ENCODE results near the gene RPUSD4. TPM values are rescaled to one million over a fixed set of nuclear protein-coding genes. Genes with fewer than 3 reads are reported as not detected.

RPUSD4 gene
- total and polyA plus RNA-seq, 10 of the 15 experiments (the other 5 are each of a cell fraction or from before 2014, with no cell fraction given), result 24.5 to 47.6 (median 31.7) TPM

- in situ Hi-C loops (cut with MboI), result no loop called here
- CTCF ChIA-PET, result interaction anchor here (3.7 kb wide), 1 partner anchor 21 kb away, joined by 9 read pairs; no protein-coding TSS in a partner anchor
- no peak for FAIRE-seq
Measured at GRCh38 chr11:126173257-126173656, 38.2 kb downstream of the RPUSD4 start.

More at GRCh38 chr11:126173257-126173656, 38.2 kb downstream of the RPUSD4 start:
- BruUV-seq (replicated peaks), result no TSS peak
- Histone ChIP-seq H4K20me1 (ENCODE audit: control insufficient read depth, insufficient read depth) (no peaks in the 10 kb centered on the region), H2AFZ (ENCODE audit: control insufficient read depth, low read depth, low read length) (no peak overlapping the region), H3K9ac (ENCODE audit: control insufficient read depth, insufficient read depth, low read length) (no peak overlapping the region), H3K4me2 (ENCODE audit: control insufficient read depth, insufficient read depth) (no peak overlapping the region), H3K36me3 (ENCODE audit: control insufficient read depth in 2 of 2, insufficient read depth in 2 of 2, low read length in 1 of 2) (no peaks in the 10 kb centered on the region), H3K9me3 (replicated peaks; ENCODE audit: control insufficient read depth, insufficient read depth, low read length) (no peaks in the 10 kb centered on the region), H3K27ac (ENCODE audit: control insufficient read depth, insufficient read depth) (no peak overlapping the region), H3K27me3 (replicated peaks in 1 of 2; ENCODE audit: control insufficient read depth in 2 of 2, insufficient read depth in 2 of 2, low read length in 1 of 2) (no peaks in the 10 kb centered on the region), H3K79me2 (ENCODE audit: control insufficient read depth, insufficient read depth, low read length) (no peaks in the 10 kb centered on the region), H3K4me1 (ENCODE audit: control insufficient read depth, insufficient read depth, low read length) (no peaks in the 10 kb centered on the region; the same call in 1 of the 2 replicates), H3K4me3 (no peak overlapping the region)
- RAD21 ChIA-PET (ENCODE audit: unreplicated experiment), result no interaction called here
- intact Hi-C loops (cut with micrococcal nuclease; ENCODE audit: unreplicated experiment), result no loop called here
- 76% methylated on average over 9 of the region's 9 CpGs for WGBS (ENCODE audit: insufficient coverage, insufficient replicate concordance, low lambda C conversion rate, missing lambda C conversion rate)
- POLR2A ChIA-PET, result no interaction called here
- DNase-seq (ENCODE audit: low read depth, low spot score) (no peak), ATAC-seq (peak; percentile 31)
- SMC1A ChIA-PET (ENCODE audit: uncharacterized antibody, unreplicated experiment), result no interaction called here
- no peak for TF ChIP-seq RBBP5 (conservative IDR thresholded peaks at IDR 0.05)
- TF ChIP-seq ATF7 (IDR thresholded peaks at IDR 0.05; ENCODE audit: low read depth), result no peak
- no peak for TF ChIP-seq SREBF2 (IDR thresholded peaks at IDR 0.05; ENCODE audit: low read length)
- 0 out of 2 replicates have a peak, but pooled peaks have one; percentile 11 for TF ChIP-seq BCL11A (IDR thresholded peaks at IDR 0.05; ENCODE audit: low read depth, low read length)
- no peak for TF ChIP-seq SMARCA5 (IDR thresholded peaks at IDR 0.05)
- TF ChIP-seq FOS (IDR thresholded peaks at IDR 0.05; ENCODE audit: borderline replicate concordance, extremely low read depth, insufficient read length), result no peak
- no peak for TF ChIP-seq CBX3 (IDR thresholded peaks at IDR 0.05; ENCODE audit: borderline replicate concordance, low read depth)
- TF ChIP-seq ZZZ3 (IDR thresholded peaks at IDR 0.05; ENCODE audit: control insufficient read depth, insufficient read length, low read depth), result no peak
- TF ChIP-seq MYB (IDR thresholded peaks at IDR 0.05; ENCODE audit: borderline replicate concordance, low read depth, low read length), result no peak
- no peak for TF ChIP-seq YY1 (IDR thresholded peaks at IDR 0.05; ENCODE audit: low read depth, low read length)
- TF ChIP-seq RAD21 (IDR thresholded peaks at IDR 0.05; ENCODE audit: insufficient read depth, low read depth, low read length), result no peak
- TF ChIP-seq TCF12 (IDR thresholded peaks at IDR 0.05; ENCODE audit: low read depth, low read length), result 0 out of 2 replicates have a peak, but pooled peaks have one; percentile 7
- TF ChIP-seq BHLHE40 (IDR thresholded peaks at IDR 0.05; ENCODE audit: borderline replicate concordance in 1 of 2, low read depth in 2 of 2, low read length in 1 of 2), result no peak
- TF ChIP-seq NR2C2 (IDR thresholded peaks at IDR 0.05; ENCODE audit: borderline replicate concordance, control insufficient read depth, insufficient read length, low read depth), result no peak
- no peak for TF ChIP-seq BCLAF1 (IDR thresholded peaks at IDR 0.05)
- 0 out of 2 replicates have a peak, but pooled peaks have one; percentile 17 for TF ChIP-seq IKZF1 (conservative IDR thresholded peaks at IDR 0.05)
- TF ChIP-seq SUPT20H (IDR thresholded peaks at IDR 0.05; ENCODE audit: borderline replicate concordance, control insufficient read depth, low read depth, low read length), result no peak
- peak; percentile 36; the same call in 1 of the 2 replicates for TF ChIP-seq RUNX3 (IDR thresholded peaks at IDR 0.05; ENCODE audit: low read length)
- TF ChIP-seq JUND (IDR thresholded peaks at IDR 0.05; ENCODE audit: low read depth, low read length), result no peak

All from GM12878 (cell line).